K562 (cell line): ENCODE measurements around the gene SRSF9. TPM values are rescaled to one million over a fixed set of nuclear protein-coding genes. Genes with fewer than 3 reads are reported as not detected.

Experiments
- ATAC-seq: fragments of 200-7000 bp; cut with Tn5 transposase; 3 replicates; pipeline ENCODE4 v1.9.1; 2020; ENCODE audit warnings: moderate library complexity
- BruUV-seq: library from RNA; stranded (reverse); fragments of 400-500 nt; replicated peaks from 2 replicates; lab custom pipeline; 2021; lab: Mats Ljungman, UMichigan
- CTCF ChIA-PET: fragments of 300-600 bp; formaldehyde crosslinking; extraction: SDS; loops from one replicate; lab custom pipeline; 2021; ENCODE audit warnings: low intra/inter-chr PET ratio; lab: Yijun Ruan, JAX
- POLR2A ChIA-PET: fragments of 300-600, 350-650 bp; sonication (Branson Sonifier 250); formaldehyde crosslinking; extraction: SDS; loops from one replicate; lab custom pipeline; 2021; ENCODE audit warnings: antibody characterized with exemption, inconsistent platforms; lab: Yijun Ruan, JAX
- DNase-seq, 4 experiments: peaks; one replicate each; pipeline versions ENCODE4 v3.0.0 to v3.0.0-alpha.2; 2011 to 2018; ENCODE audit warnings: low spot score in 3 of 4, mixed read lengths in 3 of 4; ENCODE audit errors: extremely low read depth in 1 of 4
- FAIRE-seq: peaks from 2 replicates; lab custom pipeline; 2011; peaks lifted over from hg19 to GRCh38; lab: Jason Lieb, UNC
- H2AFZ ChIP-seq: 2 replicates; pipeline ENCODE4 v1.6.0; 2011; ENCODE audit warnings: low read depth, low read length, control low read depth, inconsistent platforms
- H3K27ac ChIP-seq: fragments of 200-600 bp; 3 replicates; pipeline ENCODE4 v1.8.0; 2011; ENCODE audit warnings: low read depth, mild to moderate bottlenecking, control low read depth, inconsistent platforms, low read length, moderate library complexity, mixed read lengths; ENCODE audit errors: extremely low read depth
- H3K27me3 ChIP-seq, 2 experiments: fragments of 300-600 bp in 1 of 2; 2 replicates in 1 of 2; 3 replicates in 1 of 2; pipeline versions ENCODE4 v1.6.0 to v1.8.0; 2011; ENCODE audit warnings: inconsistent platforms in 2 of 2, low read length in 2 of 2, mild to moderate bottlenecking in 1 of 2, mixed read lengths in 1 of 2, moderate library complexity in 1 of 2; ENCODE audit not compliant: control insufficient read depth in 2 of 2, insufficient read depth in 2 of 2
- H3K36me3 ChIP-seq: fragments of 300-600 bp; 3 replicates; pipeline ENCODE4 v1.8.0; 2011; ENCODE audit warnings: mild to moderate bottlenecking, low read length, inconsistent platforms; ENCODE audit not compliant: control insufficient read depth, insufficient read depth
- H3K4me1 ChIP-seq, 2 experiments: fragments of 200-600 bp in 1 of 2; replicated peaks in 1 of 2; 2 replicates in 1 of 2; 3 replicates in 1 of 2; pipeline versions ENCODE4 v1.5.1 to v1.8.0; 2011; ENCODE audit warnings: inconsistent platforms in 2 of 2, low read length in 2 of 2, mild to moderate bottlenecking in 1 of 2, mixed read lengths in 1 of 2, moderate library complexity in 1 of 2; ENCODE audit not compliant: control insufficient read depth in 2 of 2, insufficient read depth in 2 of 2
- H3K4me2 ChIP-seq: 2 replicates; pipeline ENCODE4 v1.6.1; 2011; ENCODE audit warnings: low read length, control low read depth, inconsistent platforms, mixed read lengths; ENCODE audit not compliant: insufficient read depth
- H3K4me3 ChIP-seq: fragments of 200-600 bp; sonication (generic), shearing (Covaris generic); 2 replicates; pipeline ENCODE4 v1.5.1; 2016; ENCODE audit warnings: control low read depth, inconsistent platforms
- H3K79me2 ChIP-seq: fragments of 200-600 bp; 3 replicates; pipeline ENCODE4 v1.8.0; 2011; ENCODE audit warnings: low read length, inconsistent platforms; ENCODE audit not compliant: control insufficient read depth, insufficient read depth
- H3K9ac ChIP-seq, 2 experiments: 2 replicates each; pipeline versions ENCODE4 v1.6.0 to v1.6.1; 2011; ENCODE audit warnings: low read depth in 2 of 2, low read length in 2 of 2, control low read depth in 1 of 2, inconsistent platforms in 1 of 2, mild to moderate bottlenecking in 1 of 2, mixed read lengths in 1 of 2; ENCODE audit not compliant: insufficient read depth in 1 of 2
- H3K9me1 ChIP-seq: one replicate; pipeline ENCODE4 v1.6.0; 2011; ENCODE audit warnings: inconsistent platforms, mild to moderate bottlenecking, low read length, moderate library complexity; ENCODE audit not compliant: control insufficient read depth, insufficient read depth
- H3K9me3 ChIP-seq: replicated peaks from 2 replicates; pipeline ENCODE4 v1.5.1; 2011; ENCODE audit warnings: low read depth, low read length, inconsistent platforms; ENCODE audit not compliant: control insufficient read depth, insufficient read depth
- H4K20me1 ChIP-seq: replicated peaks from 2 replicates; pipeline ENCODE4 v1.6.1; 2011; ENCODE audit warnings: low read length, inconsistent platforms, mixed read lengths; ENCODE audit not compliant: control insufficient read depth, insufficient read depth
- CREB1 ChIP-seq, 2 experiments: sonication (generic) in 1 of 2; formaldehyde crosslinking in 1 of 2; IDR thresholded peaks; 2 replicates each; pipeline versions ENCODE4 v1.6.1 to v1.8.0; 2012 to 2022; ENCODE audit warnings: inconsistent platforms in 1 of 2, mild to moderate bottlenecking in 1 of 2, missing genetic modification reagents in 1 of 2, moderate library complexity in 1 of 2
- KAT8 ChIP-seq: fragments of 450-650 bp; IDR thresholded peaks from 2 replicates; pipeline ENCODE4 v1.6.1; 2016; ENCODE audit warnings: low read depth, mild to moderate bottlenecking
- NRF1 ChIP-seq, 2 experiments: fragments of 450-650 bp; IDR thresholded peaks in 1 of 2; conservative IDR thresholded peaks in 1 of 2; 2 replicates each; pipeline ENCODE4 v1.6.1; 2014; ENCODE audit warnings: mild to moderate bottlenecking in 2 of 2
- OTX1 ChIP-seq: fragments of 450-650 bp; formaldehyde crosslinking; IDR thresholded peaks from 2 replicates; pipeline ENCODE4 v1.4.0; 2022; ENCODE audit warnings: mild to moderate bottlenecking
- POLR2B ChIP-seq: fragments of 450-650 bp; IDR thresholded peaks from 2 replicates; pipeline ENCODE4 v1.6.1; 2018; ENCODE audit warnings: low read depth; ENCODE audit not compliant: partially characterized antibody
- SMC3 ChIP-seq: conservative IDR thresholded peaks from 2 replicates; pipeline ENCODE4 v1.6.1; 2011; ENCODE audit warnings: low read depth, low read length, improper control_type of control experiment; ENCODE audit not compliant: insufficient read depth
- TCF7L2 ChIP-seq: fragments of 150-350 bp; IDR thresholded peaks from 2 replicates; pipeline ENCODE4 v1.6.1; 2016; ENCODE audit warnings: low read depth, mild to moderate bottlenecking, low read length, moderate library complexity
- XRCC3 ChIP-seq: fragments of 450-650 bp; IDR thresholded peaks from 2 replicates; pipeline ENCODE4 v1.6.1; 2017; ENCODE audit warnings: mild to moderate bottlenecking, moderate library complexity
- ZFPM2 ChIP-seq: fragments of 250-450 bp; sonication (Bioruptor Pico); IDR thresholded peaks from 2 replicates; pipeline ENCODE4 v1.5.1; 2022; ENCODE audit warnings: mild to moderate bottlenecking
- WGBS: fragments of 100-300 bp; shearing (Covaris generic); methylation state at CpG from one replicate; pipeline ENCODE4 v1.1.6; 2016; ENCODE audit warnings: low coverage, mixed read lengths; ENCODE audit not compliant: insufficient coverage; ENCODE audit errors: missing lambda C conversion rate; 5-methylcytosine and 5-hydroxymethylcytosine counted together
- in situ Hi-C: fragments of 300-500 bp; cut with MboI; formaldehyde crosslinking; loops from 4 replicates; pipeline ENCODE4 v1.15.0; 2018; ENCODE audit warnings: inconsistent platforms, mixed read lengths
- intact Hi-C: fragments of 100-400 bp; cut with micrococcal nuclease; formaldehyde crosslinking; loops from 2 replicates; pipeline ENCODE4 v1.14.2; 2022
- polyA plus RNA-seq, 8 experiments: library from polyadenylated mRNA; depleted of rRNA in 4 of 8; stranded (reverse) in 5 of 8; unstranded in 3 of 8; fragments of >200 nt; fragmentation: Nextera tagmentation in 2 of 8; fragmentation: Illumina TruSeq in 1 of 8; extraction: Ambion mirVana in 2 of 8; extraction: Trizol in 1 of 8; gene quantifications; 2 replicates each; pipeline versions ENCODE4 v1.2.1 to v1.2.3, GENCODE V29; 2011 to 2014; ENCODE audit warnings: inconsistent platforms in 1 of 8, missing spikeins in 1 of 8
- total RNA-seq, 7 experiments: library from RNA; depleted of rRNA in 6 of 7; stranded (reverse); fragments of >200 nt in 6 of 7; fragmentation: Illumina TruSeq in 2 of 7; extraction: Trizol in 2 of 7; gene quantifications; 2 replicates each; pipeline versions ENCODE4 v1.2.1 to v1.2.3, GENCODE V29; 2011 to 2021; ENCODE audit warnings: low replicate concordance in 1 of 7
- TF ChIP-seq, protein P1 (sequence below), 2 experiments: fragments of 150-350 bp in 1 of 2; IDR thresholded peaks; 2 replicates each; pipeline ENCODE4 v1.6.1; 2012 to 2016; ENCODE audit warnings: low read depth in 2 of 2, low read length in 2 of 2, mild to moderate bottlenecking in 1 of 2, moderate library complexity in 1 of 2
- TF ChIP-seq, protein P2 (sequence below): sonication (generic); formaldehyde crosslinking; IDR thresholded peaks from 2 replicates; pipeline ENCODE4 v1.8.0; 2022; ENCODE audit warnings: mild to moderate bottlenecking, missing genetic modification reagents

Gene SRSF9
- total and polyA plus RNA-seq, 9 of the 15 experiments (the other 6 are each of a cell fraction or from before 2014, with no cell fraction given), result 40.3 to 291 (median 230) TPM

DNA sequence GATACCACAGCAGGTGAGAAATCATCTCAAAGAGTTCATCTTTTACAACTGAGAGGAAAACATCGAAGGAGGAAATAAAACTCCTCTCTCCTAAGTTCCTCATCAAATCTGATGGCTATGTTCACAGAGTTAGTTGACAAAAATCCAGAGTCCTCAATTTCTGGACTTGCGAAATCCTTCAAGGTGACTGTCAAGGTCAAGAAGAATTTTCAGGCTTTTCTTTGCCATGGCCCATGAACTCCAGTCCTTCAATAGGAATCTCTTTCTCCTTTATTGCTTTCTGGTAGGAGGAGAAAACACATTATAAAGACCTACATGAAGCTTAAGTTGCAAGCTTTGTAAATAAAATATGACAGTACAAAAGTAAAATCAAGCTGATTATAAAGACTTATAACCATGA, 24.9 kb downstream of the SRSF9 start (continued):
- TF ChIP-seq KAT8, result no peak
- TF ChIP-seq TCF7L2, result no peak
- no peak for TF ChIP-seq POLR2B
- TF ChIP-seq, protein P1, sequence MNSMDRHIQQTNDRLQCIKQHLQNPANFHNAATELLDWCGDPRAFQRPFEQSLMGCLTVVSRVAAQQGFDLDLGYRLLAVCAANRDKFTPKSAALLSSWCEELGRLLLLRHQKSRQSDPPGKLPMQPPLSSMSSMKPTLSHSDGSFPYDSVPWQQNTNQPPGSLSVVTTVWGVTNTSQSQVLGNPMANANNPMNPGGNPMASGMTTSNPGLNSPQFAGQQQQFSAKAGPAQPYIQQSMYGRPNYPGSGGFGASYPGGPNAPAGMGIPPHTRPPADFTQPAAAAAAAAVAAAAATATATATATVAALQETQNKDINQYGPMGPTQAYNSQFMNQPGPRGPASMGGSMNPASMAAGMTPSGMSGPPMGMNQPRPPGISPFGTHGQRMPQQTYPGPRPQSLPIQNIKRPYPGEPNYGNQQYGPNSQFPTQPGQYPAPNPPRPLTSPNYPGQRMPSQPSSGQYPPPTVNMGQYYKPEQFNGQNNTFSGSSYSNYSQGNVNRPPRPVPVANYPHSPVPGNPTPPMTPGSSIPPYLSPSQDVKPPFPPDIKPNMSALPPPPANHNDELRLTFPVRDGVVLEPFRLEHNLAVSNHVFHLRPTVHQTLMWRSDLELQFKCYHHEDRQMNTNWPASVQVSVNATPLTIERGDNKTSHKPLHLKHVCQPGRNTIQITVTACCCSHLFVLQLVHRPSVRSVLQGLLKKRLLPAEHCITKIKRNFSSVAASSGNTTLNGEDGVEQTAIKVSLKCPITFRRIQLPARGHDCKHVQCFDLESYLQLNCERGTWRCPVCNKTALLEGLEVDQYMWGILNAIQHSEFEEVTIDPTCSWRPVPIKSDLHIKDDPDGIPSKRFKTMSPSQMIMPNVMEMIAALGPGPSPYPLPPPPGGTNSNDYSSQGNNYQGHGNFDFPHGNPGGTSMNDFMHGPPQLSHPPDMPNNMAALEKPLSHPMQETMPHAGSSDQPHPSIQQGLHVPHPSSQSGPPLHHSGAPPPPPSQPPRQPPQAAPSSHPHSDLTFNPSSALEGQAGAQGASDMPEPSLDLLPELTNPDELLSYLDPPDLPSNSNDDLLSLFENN (IDR thresholded peaks at IDR 0.05; ENCODE audit: low read depth in 2 of 2, low read length in 2 of 2), result no peak
- no peak for TF ChIP-seq CREB1 (IDR thresholded peaks at IDR 0.05)
- TF ChIP-seq CREB1 (CRISPR knock-in tag; IDR thresholded peaks at IDR 0.05), result no peak

DNA sequence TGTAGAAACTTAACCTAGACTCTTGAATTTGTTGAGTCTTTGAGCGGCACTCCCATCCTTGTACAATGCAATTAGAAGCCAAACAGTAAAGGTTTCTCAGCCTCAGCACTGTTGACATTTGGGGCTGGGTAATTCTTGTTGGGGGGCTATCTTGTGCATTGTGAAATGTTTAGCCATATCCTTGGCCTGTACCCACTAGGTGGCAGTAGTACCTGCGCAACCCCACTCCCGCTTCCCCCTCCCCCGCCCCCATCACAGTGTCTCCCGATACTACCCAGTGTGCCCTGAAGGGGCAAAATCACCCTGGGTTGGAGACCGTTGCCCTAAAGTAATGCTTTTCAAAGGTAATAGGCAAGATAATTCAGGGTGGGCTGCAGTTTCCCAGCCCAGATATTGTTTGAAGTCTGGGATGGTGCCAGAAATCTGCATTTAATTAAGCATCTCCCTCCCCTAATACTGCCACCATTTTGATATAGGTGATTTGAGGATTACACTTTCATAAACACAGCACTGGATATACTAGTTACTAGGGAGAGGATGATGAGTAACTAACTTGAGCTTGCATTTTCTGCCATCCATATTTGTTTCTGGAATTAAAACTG, 29.8 kb downstream of the SRSF9 start:
- ChIA-PET CTCF (interaction anchor here (0.6 to 1.1 kb wide), 4 partner anchors 83 to 671 kb away, joined by 3 to 5 read pairs (median 4); no protein-coding TSS in a partner anchor), POLR2A (interaction anchor here (1.1 to 1.9 kb wide), 2 partner anchors 13 to 101 kb away, joined by 4 read pairs; no protein-coding TSS in a partner anchor)
- Histone ChIP-seq H3K4me3 (peak overlapping the region; percentile 91; the same call in 1 of the 2 replicates), H3K27me3 (no peaks in the 10 kb centered on the region), H3K9me3 (no peaks in the 10 kb centered on the region), H3K9me1 (no peaks in the 10 kb centered on the region), H3K4me2 (peak overlapping the region; percentile 99), H3K4me1 (peaks cover 3 to 8% of the 10 kb centered on the region in 2 experiments; a peak in 4 of 5 replicates), H3K36me3 (peaks cover 53% of the 10 kb centered on the region), H3K79me2 (peaks cover 60% of the 10 kb centered on the region), H2AFZ (no peak overlapping the region), H3K9ac (no peak overlapping the region), H3K27ac (peak overlapping the region; percentile 86; the same call in 1 of the 3 replicates), H4K20me1 (peaks cover 7% of the 10 kb centered on the region)
- ATAC-seq (peak; percentile 76), FAIRE-seq (no peak), DNase-seq (peak; percentile 73 to 87 (median 79))
- in situ Hi-C loops, result loop anchor here (10.0 kb wide), 1 partner anchor 115 kb away; the partner anchor contains the start of gene PLA2G1B
- intact Hi-C loops, result loop anchor here (1.0 to 10.0 kb wide), 2 partner anchors 57 to 205 kb away; partner anchors contain the start of genes CABP1 and DYNLL1
- WGBS, result 7% methylated on average over 6 of the region's 6 CpGs
- no TSS peak for BruUV-seq
- TF ChIP-seq SMC3, result 0 out of 2 replicates have a peak, but pooled peaks have one; percentile 30
- TF ChIP-seq OTX1 (CRISPR knock-in tag), result no peak
- TF ChIP-seq NRF1 (conservative IDR thresholded peaks at IDR 0.05 in 1 of 2, IDR thresholded peaks at IDR 0.05 in 1 of 2), result peak in 1 of 2 experiments; percentile 22; a peak in 2 of 4 replicates
- no peak for TF ChIP-seq ZFPM2
- TF ChIP-seq, protein P2, sequence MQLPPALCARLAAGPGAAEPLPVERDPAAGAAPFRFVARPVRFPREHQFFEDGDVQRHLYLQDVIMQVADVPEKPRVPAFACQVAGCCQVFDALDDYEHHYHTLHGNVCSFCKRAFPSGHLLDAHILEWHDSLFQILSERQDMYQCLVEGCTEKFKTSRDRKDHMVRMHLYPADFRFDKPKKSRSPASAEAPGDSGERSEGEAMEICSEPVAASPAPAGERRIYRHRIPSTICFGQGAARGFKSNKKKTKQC (CRISPR knock-in tag), result no peak
- no peak for TF ChIP-seq XRCC3
